Camera-type eye (tissue), 1 donor: ENCODE results near the gene GARIN5B. TPM values are rescaled to one million over a fixed set of nuclear protein-coding genes. Genes with fewer than 3 reads are reported as not detected.

Experiments
- total RNA-seq: library from RNA; depleted of rRNA; stranded (reverse); fragments of >200 nt; gene quantifications from one replicate; pipeline ENCODE4 v1.2.3, GENCODE V29; 2014

The GARIN5B gene
- not detected for total RNA-seq

GRCh38 chr19:55362990-55363716, at the start of gene GARIN5B:
Gene GARIN5B, minus strand, starts transcription at chr19:55363260. Its CDS starts 194 bp downstream, at chr19:55363066.

DNA sequence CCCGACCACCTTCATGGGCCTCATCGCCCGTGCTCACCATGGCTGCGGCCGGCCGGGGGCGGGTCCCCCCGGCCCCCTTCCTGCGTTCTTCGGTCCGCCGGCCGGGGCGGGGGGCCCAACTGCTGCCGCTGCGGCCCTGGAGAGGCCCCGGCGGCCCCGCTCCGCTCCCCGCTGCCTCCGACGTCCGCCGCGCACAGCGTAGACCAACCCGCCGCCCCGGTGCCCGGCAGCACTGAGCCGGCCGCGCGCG, 44.4 kb upstream of the GARIN5B start, which contains the start of gene UBE2S:
UBE2S (minus strand) TSS at position 239 of the 250 bp plus-strand sequence; CDS start at position 40, 199 bp downstream.

GRCh38 chr19:55385724-55386492, 22.8 kb upstream of the GARIN5B start, which contains the start of gene RPL28:
Gene RPL28, plus strand, starts transcription at chr19:55385932. Its CDS starts 426 bp downstream, at chr19:55386358.

DNA sequence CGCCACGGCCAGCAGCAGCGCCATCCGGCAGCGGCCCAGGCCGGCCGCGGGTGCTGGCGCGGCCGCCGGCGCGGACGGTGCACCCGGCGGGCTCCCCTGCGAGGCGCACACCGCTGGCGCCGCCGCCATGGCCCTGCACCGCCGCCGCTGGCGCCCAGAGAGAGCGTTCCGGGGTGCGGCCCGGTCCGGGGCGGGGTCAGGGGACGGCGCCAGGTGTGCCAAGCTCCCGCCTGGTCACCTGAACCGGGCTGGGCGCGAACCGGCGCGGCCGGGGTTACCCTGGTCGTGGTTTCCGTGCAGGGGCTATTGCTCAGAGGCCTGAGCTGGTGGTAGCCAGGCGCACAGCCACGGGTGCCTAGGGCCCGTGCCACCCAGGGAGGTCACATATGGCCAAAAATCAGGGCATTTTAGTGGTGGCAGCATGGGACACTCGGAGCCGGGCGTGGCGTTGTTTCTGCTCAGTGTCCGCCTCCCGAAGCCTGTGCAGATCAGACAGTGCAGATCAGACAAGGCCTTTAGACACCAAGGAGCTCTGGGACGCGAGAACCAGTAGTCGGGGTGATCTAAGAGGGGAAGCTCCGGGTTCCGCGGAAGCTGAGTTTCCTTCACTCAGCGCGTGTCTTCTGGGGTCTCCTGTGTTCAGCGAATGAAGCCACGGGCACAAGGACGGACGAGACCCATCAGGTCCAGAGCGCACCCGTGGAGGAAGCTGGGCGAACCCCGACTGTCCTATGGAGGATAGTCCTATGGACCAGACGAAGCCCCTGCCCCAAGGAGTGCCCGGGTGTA, 21.3 kb upstream of the GARIN5B start, which contains the start of gene TMEM238:
TMEM238 (minus strand) TSS at position 162 of the 789 bp plus-strand sequence; CDS start at position 129, 33 bp downstream.

GRCh38 chr19:55376241-55376933, 13.3 kb upstream of the GARIN5B start, which contains the start of gene TMEM190:
Gene TMEM190, plus strand, starts transcription at chr19:55376826. Its CDS starts 28 bp downstream, at chr19:55376854.

DNA sequence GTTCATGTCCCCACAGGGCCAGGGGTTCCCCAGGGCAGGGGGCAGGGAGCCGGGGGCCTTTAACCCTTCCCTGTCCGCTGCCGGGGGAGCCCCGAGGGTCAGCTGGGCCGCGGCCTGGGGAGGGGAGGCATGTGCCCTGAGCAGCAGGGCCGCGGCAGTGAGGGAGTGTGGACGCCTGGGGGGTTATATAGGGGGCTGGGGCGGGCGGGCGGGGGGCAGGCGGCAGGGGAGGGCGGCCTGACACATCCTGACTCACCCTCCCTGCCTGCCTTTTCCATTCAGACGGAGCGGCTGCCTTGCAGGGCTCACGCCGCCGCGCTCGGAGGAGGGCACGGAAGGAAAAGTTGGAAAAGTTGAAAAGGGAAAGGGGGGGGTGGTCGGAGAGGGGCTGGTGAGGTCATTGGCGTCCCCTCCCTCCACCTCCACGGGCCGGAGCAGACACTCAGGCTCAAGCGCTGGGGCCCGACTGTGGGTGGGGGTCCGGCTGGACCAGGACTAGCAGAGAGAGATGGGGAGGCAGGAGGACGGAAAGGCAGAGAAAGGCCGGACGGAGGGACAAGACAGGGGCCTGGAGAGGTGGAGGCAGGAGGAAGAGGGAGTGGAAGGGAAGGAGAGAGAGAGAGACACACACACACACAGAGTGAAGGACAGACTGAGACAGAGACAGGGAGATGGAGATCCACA, 7.4 kb upstream of the GARIN5B start, which contains the start of gene IL11:
IL11 (minus strand) TSS at position 159 of the 684 bp plus-strand sequence; CDS start at position 6, 153 bp downstream.

DNA sequence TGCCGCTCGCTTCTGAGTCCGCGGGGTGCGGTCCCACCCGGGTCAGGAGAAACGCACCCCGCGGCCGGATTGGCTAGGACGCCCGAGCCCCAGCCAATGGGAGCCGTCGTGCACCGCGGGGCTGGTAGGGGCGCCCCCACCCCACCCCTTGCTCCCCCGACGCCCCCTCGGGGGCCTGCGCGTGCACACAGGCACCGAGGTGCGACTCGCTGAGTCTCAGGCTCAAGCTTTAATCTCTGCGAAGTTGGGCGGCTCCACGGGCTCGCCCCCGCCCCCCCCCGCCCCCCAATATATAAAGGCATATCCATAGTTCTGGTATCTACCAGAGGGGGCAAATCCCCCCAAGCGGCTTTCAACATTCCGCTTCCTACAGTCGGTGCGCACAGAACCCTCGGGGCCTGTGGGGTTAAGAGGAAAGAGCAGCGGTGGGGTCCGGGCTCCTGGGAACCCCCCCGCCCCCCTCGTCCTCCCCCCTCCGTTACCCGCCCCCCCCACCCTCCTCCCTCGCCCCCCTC, 8.3 kb downstream of the GARIN5B start, which contains the start of gene COX6B2:
COX6B2 (minus strand) TSS at position 22 of the 515 bp plus-strand sequence. CDS start 198 bp downstream, outside the sequence.

GRCh38 chr19:55339105-55339888, 23.8 kb downstream of the GARIN5B start, which contains the start of gene KMT5C:
Gene KMT5C, plus strand, starts transcription at chr19:55339876. Its CDS starts 2,061 bp downstream, at chr19:55341937.

GRCh38 chr19:55325172-55325571, 37.9 kb downstream of the GARIN5B start, which contains the start of gene TMEM150B:
Gene TMEM150B, minus strand, starts transcription at chr19:55325341. Its CDS starts 4,305 bp downstream, at chr19:55321036.

Other genes with a start within 250 kb of the GARIN5B start
- gene PPP1R12C, start 245.6 kb downstream of the GARIN5B start, total RNA-seq = 53.9 TPM
- gene TNNT1, start 214.1 kb downstream of the GARIN5B start, total RNA-seq = 49.5 TPM
- 2.1 TPM for gene TNNI3, start 205.5 kb downstream of the GARIN5B start, total RNA-seq
- gene DNAAF3, start 196.6 kb downstream of the GARIN5B start, total RNA-seq = 2.0 TPM
- 16.4 TPM for gene SYT5, start 183.0 kb downstream of the GARIN5B start, total RNA-seq
- gene PTPRH, start 153.8 kb downstream of the GARIN5B start, total RNA-seq = 6.1 TPM
- 1.1 TPM for gene TMEM86B, start 134.5 kb downstream of the GARIN5B start, total RNA-seq
- gene PPP6R1, start 104.2 kb downstream of the GARIN5B start, total RNA-seq = 30.6 TPM
- gene HSPBP1, start 83.2 kb downstream of the GARIN5B start, total RNA-seq = 31.0 TPM
- gene BRSK1, start 79.3 kb downstream of the GARIN5B start, total RNA-seq = 32.5 TPM
- 1.1 TPM for gene TMEM150B, start 37.9 kb downstream of the GARIN5B start, total RNA-seq
- 40.3 TPM for gene KMT5C, start 23.4 kb downstream of the GARIN5B start, total RNA-seq
- 0.60 TPM for gene COX6B2, start 8.5 kb downstream of the GARIN5B start, total RNA-seq
- 1.1 TPM for gene IL11, start 7.2 kb upstream of the GARIN5B start, total RNA-seq
- gene TMEM190, start 13.6 kb upstream of the GARIN5B start, total RNA-seq = not detected
- 0.99 TPM for gene TMEM238, start 21.0 kb upstream of the GARIN5B start, total RNA-seq
- gene RPL28, start 22.7 kb upstream of the GARIN5B start, total RNA-seq = 472 TPM
- gene UBE2S, start 44.5 kb upstream of the GARIN5B start, total RNA-seq = 21.2 TPM
- gene SHISA7, start 80.0 kb upstream of the GARIN5B start, total RNA-seq = 1.5 TPM
- gene ISOC2, start 98.4 kb upstream of the GARIN5B start, total RNA-seq = 22.9 TPM
- not detected for gene C19orf85, start 101.5 kb upstream of the GARIN5B start, total RNA-seq
- gene ZNF628, start 113.4 kb upstream of the GARIN5B start, total RNA-seq = 2.3 TPM
- gene NAT14, start 121.9 kb upstream of the GARIN5B start, total RNA-seq = 13.0 TPM
- gene SSC5D, start 125.2 kb upstream of the GARIN5B start, total RNA-seq = 20.5 TPM
- 0.99 TPM for gene SBK2, start 173.9 kb upstream of the GARIN5B start, total RNA-seq
- not detected for gene SBK3, start 182.3 kb upstream of the GARIN5B start, total RNA-seq
- gene ZNF579, start 217.6 kb upstream of the GARIN5B start, total RNA-seq = 3.6 TPM
- 8.7 TPM for gene FIZ1, start 236.3 kb upstream of the GARIN5B start, total RNA-seq
- 10.4 TPM for gene ZNF524, start 237.0 kb upstream of the GARIN5B start, total RNA-seq
- 5.4 TPM for gene ZNF865, start 242.4 kb upstream of the GARIN5B start, total RNA-seq